GM23338 (cell line): Measurements from ENCODE around the gene MESP2. TPM values are rescaled to one million over a fixed set of nuclear protein-coding genes. Genes with fewer than 3 reads are reported as not detected.

Experiments
- ATAC-seq: fragments of 200-7000 bp; cut with Tn5 transposase; 3 replicates; pipeline ENCODE4 v1.9.1; 2020
- DNase-seq: peaks from one replicate; pipeline ENCODE4 v3.0.0-alpha.2; 2015; ENCODE audit warnings: low spot score
- H2AFZ ChIP-seq: fragments of 200-600 bp; sonication (generic); 2 replicates; pipeline ENCODE4 v1.8.0; 2016; ENCODE audit warnings: antibody characterized with exemption, mild to moderate bottlenecking, moderate library complexity
- H3F3A ChIP-seq: fragments of 200-600 bp; sonication (generic); replicated peaks from 2 replicates; pipeline ENCODE4 v1.8.0; 2017; ENCODE audit warnings: antibody characterized with exemption, mixed run types, low read depth
- H3K27ac ChIP-seq: fragments of 200-600 bp; sonication (generic); 2 replicates; pipeline ENCODE4 v1.6.1; 2016; ENCODE audit warnings: low read depth
- H3K27me3 ChIP-seq: fragments of 200-600 bp; sonication (generic); 2 replicates; pipeline ENCODE4 v1.8.0; 2016; ENCODE audit warnings: mild to moderate bottlenecking, mixed run types, moderate library complexity; ENCODE audit not compliant: insufficient read depth
- H3K36me3 ChIP-seq: fragments of 200-600 bp; sonication (generic); 2 replicates; pipeline ENCODE4 v1.8.0; 2016; ENCODE audit warnings: mild to moderate bottlenecking; ENCODE audit not compliant: insufficient read depth
- H3K4me1 ChIP-seq: fragments of 200-600 bp; sonication (generic); 2 replicates; pipeline ENCODE4 v1.8.0; 2016; ENCODE audit warnings: mild to moderate bottlenecking, moderate library complexity; ENCODE audit not compliant: insufficient read depth
- H3K4me2 ChIP-seq: fragments of 200-600 bp; sonication (generic); 2 replicates; pipeline ENCODE4 v1.7.1; 2017; ENCODE audit warnings: mixed run types
- H3K4me3 ChIP-seq: fragments of 200-600 bp; sonication (generic); 2 replicates; pipeline ENCODE4 v1.6.1; 2016; ENCODE audit warnings: mixed run types
- H3K79me2 ChIP-seq: fragments of 200-600 bp; sonication (generic); replicated peaks from 2 replicates; pipeline ENCODE4 v1.8.0; 2017; ENCODE audit warnings: mild to moderate bottlenecking; ENCODE audit not compliant: insufficient read depth
- H3K9me2 ChIP-seq: fragments of 200-600 bp; sonication (generic); 2 replicates; pipeline ENCODE4 v1.8.0; 2017; ENCODE audit not compliant: insufficient read depth
- H4K20me1 ChIP-seq: fragments of 200-600 bp; sonication (generic); replicated peaks from 2 replicates; pipeline ENCODE4 v1.8.0; 2017; ENCODE audit warnings: mild to moderate bottlenecking; ENCODE audit not compliant: insufficient read depth
- H3K27ac Mint-ChIP-seq: 2 replicates; pipeline ENCODE4 v1.8.0; 2020; ENCODE audit warnings: inconsistent platforms, mild to moderate bottlenecking, moderate library complexity, mixed read lengths
- H3K27me3 Mint-ChIP-seq: 3 replicates; pipeline ENCODE4 v1.8.0; 2022; ENCODE audit warnings: low read depth, mild to moderate bottlenecking, moderate library complexity, mixed read lengths, inconsistent platforms; ENCODE audit not compliant: insufficient read depth, poor library complexity
- H3K36me3 Mint-ChIP-seq: 3 replicates; pipeline ENCODE4 v1.8.0; 2021; ENCODE audit warnings: low read depth, mild to moderate bottlenecking, inconsistent platforms, moderate library complexity, mixed read lengths
- H3K4me1 Mint-ChIP-seq: 3 replicates; pipeline ENCODE4 v1.8.0; 2020; ENCODE audit warnings: mild to moderate bottlenecking, inconsistent platforms, mixed read lengths
- H3K4me3 Mint-ChIP-seq: 3 replicates; pipeline ENCODE4 v1.8.0; 2021; ENCODE audit warnings: moderate library complexity, mild to moderate bottlenecking, inconsistent platforms, mixed read lengths
- H3K9me3 Mint-ChIP-seq: 3 replicates; pipeline ENCODE4 v1.8.0; 2020; ENCODE audit warnings: moderate library complexity, mild to moderate bottlenecking, inconsistent platforms, mixed read lengths
- CREB1 ChIP-seq: fragments of 250-450 bp; sonication (Bioruptor Pico); IDR thresholded peaks from 2 replicates; pipeline ENCODE4 v1.5.0; 2020; ENCODE audit warnings: low read depth, mild to moderate bottlenecking, moderate library complexity
- CTCF ChIP-seq, 2 experiments: fragments of 200-600 bp in 1 of 2; sonication (generic) in 1 of 2; conservative IDR thresholded peaks; 2 replicates each; pipeline versions ENCODE4 v1.5.1 to v1.6.1; 2016 to 2017; ENCODE audit warnings: antibody characterized with exemption in 2 of 2, low read depth in 2 of 2, mild to moderate bottlenecking in 2 of 2, moderate library complexity in 1 of 2
- EZH2 ChIP-seq: fragments of 200-600 bp; sonication (generic); IDR thresholded peaks from one replicate; pipeline ENCODE4 v1.8.0; 2017; ENCODE audit warnings: antibody characterized with exemption, mild to moderate bottlenecking, low read depth; ENCODE audit not compliant: unreplicated experiment
- EZH2phosphoT487 ChIP-seq: fragments of 200-600 bp; sonication (generic); IDR thresholded peaks from one replicate; pipeline ENCODE4 v1.8.1; 2018; ENCODE audit warnings: antibody characterized with exemption; ENCODE audit not compliant: unreplicated experiment
- JUNB ChIP-seq: IDR thresholded peaks from one replicate; pipeline ENCODE4 v1.6.1; 2016; ENCODE audit warnings: antibody characterized with exemption; ENCODE audit not compliant: unreplicated experiment
- NANOG ChIP-seq: IDR thresholded peaks from 2 replicates; pipeline ENCODE4 v1.6.1; 2016; ENCODE audit warnings: antibody characterized with exemption, borderline replicate concordance
- POLR2AphosphoS5 ChIP-seq: IDR thresholded peaks from 2 replicates; pipeline ENCODE4 v1.6.1; 2016; ENCODE audit warnings: antibody characterized with exemption, low read depth
- REST ChIP-seq: IDR thresholded peaks from one replicate; pipeline ENCODE4 v1.6.1; 2018; ENCODE audit warnings: antibody characterized with exemption; ENCODE audit not compliant: unreplicated experiment
- STAT1 ChIP-seq: IDR thresholded peaks from one replicate; pipeline ENCODE4 v1.6.1; 2016; ENCODE audit warnings: antibody characterized with exemption; ENCODE audit not compliant: unreplicated experiment
- ZNF114 ChIP-seq: fragments of 250-450 bp; sonication (Bioruptor Pico); IDR thresholded peaks from 2 replicates; pipeline ENCODE4 v1.5.0; 2020; ENCODE audit warnings: mild to moderate bottlenecking, moderate library complexity
- ZNF331 ChIP-seq: fragments of 250-450 bp; sonication (Bioruptor Pico); IDR thresholded peaks from 2 replicates; pipeline ENCODE4 v1.5.0; 2020; ENCODE audit warnings: low read depth, mild to moderate bottlenecking, moderate library complexity
- polyA plus RNA-seq: library from polyadenylated mRNA; unstranded; fragments of >200 nt; fragmentation: Nextera tagmentation; extraction: Ambion mirVana; gene quantifications from 2 replicates; pipeline ENCODE4 v1.2.1, GENCODE V29; 2016
- total RNA-seq: library from RNA; depleted of rRNA; stranded (reverse); fragments of >200 nt; shearing (Covaris generic); gene quantifications from 2 replicates; pipeline ENCODE4 v1.2.3, GENCODE V29; 2014

The MESP2 gene
- total and polyA plus RNA-seq, 2 experiments from 2014 or later: 0.24 to 1.3 TPM

GRCh38 chr15:89813381-89814111 lies 37.4 kb downstream of the MESP2 start (continued):
- TF ChIP-seq REST: no peak
- TF ChIP-seq POLR2AphosphoS5: no peak
- TF ChIP-seq JUNB: no peak
- TF ChIP-seq CREB1 (CRISPR knock-in tag): no peak
- TF ChIP-seq ZNF331 (CRISPR knock-in tag): no peak
- no peak for TF ChIP-seq CTCF (conservative IDR thresholded peaks at IDR 0.05; ENCODE audit: low read depth in 2 of 2)
- no peak for TF ChIP-seq EZH2phosphoT487
- TF ChIP-seq ZNF114 (CRISPR knock-in tag): no peak
- no peak for TF ChIP-seq NANOG
- TF ChIP-seq EZH2: no peak
- no peak for TF ChIP-seq STAT1

- peak overlapping the region; percentile 80 for H3K4me2 ChIP-seq
- peak overlapping the region; percentile 70; the same call in 2 of the 3 replicates for H3K4me3 Mint-ChIP-seq
- peak; percentile 55 for TF ChIP-seq EZH2
- TF ChIP-seq ZNF331 (CRISPR knock-in tag): no peak
- H3K4me1 ChIP-seq: no peaks in the 10 kb centered on the region
- H3K36me3 Mint-ChIP-seq: 0 out of 3 replicates have a peak, but pooled peaks cover 6% of the 10 kb centered on the region
- DNase-seq (peak; percentile 60), ATAC-seq (peak; percentile 59)
- no peaks in the 10 kb centered on the region for H3K9me2 ChIP-seq
- H4K20me1 ChIP-seq: no peaks in the 10 kb centered on the region; the same call in 1 of the 2 replicates
- peaks cover 47% of the 10 kb centered on the region for H3K27me3 Mint-ChIP-seq
- no peak overlapping the region for H3K27ac ChIP-seq
- no peaks in the 10 kb centered on the region for H3K79me2 ChIP-seq
- H3K4me1 Mint-ChIP-seq: no peaks in the 10 kb centered on the region
- H3K9me3 Mint-ChIP-seq: peaks cover 14% of the 10 kb centered on the region
- H3K36me3 ChIP-seq: no peaks in the 10 kb centered on the region
- peak overlapping the region; percentile 71 for H3K4me3 ChIP-seq
- H3K27me3 ChIP-seq: peaks cover 37% of the 10 kb centered on the region
- H3F3A ChIP-seq: no peaks in the 10 kb centered on the region
- peak overlapping the region; percentile 85; the same call in 1 of the 2 replicates for H2AFZ ChIP-seq
- no peak overlapping the region for H3K27ac Mint-ChIP-seq
Observed at GRCh38 chr15:89814112-89814742, 38.1 kb downstream of the MESP2 start.
